PC-9 (cell line): ENCODE results near the gene DPYD. TPM values are rescaled to one million over a fixed set of nuclear protein-coding genes. Genes with fewer than 3 reads are reported as not detected.

Experiments used
- BruUV-seq: library from RNA; stranded (reverse); fragments of 400-500 nt; replicated peaks from 2 replicates; lab custom pipeline; 2021; lab: Mats Ljungman, UMichigan
- CTCF ChIA-PET: fragments of 300-600 bp; sonication (Branson Sonifier 250); formaldehyde crosslinking; loops from one replicate; lab custom pipeline; 2022; ENCODE audit warnings: antibody characterized with exemption; lab: Charles Lee
- POLR2A ChIA-PET: fragments of 300-600 bp; sonication (Branson Sonifier 250); formaldehyde crosslinking; loops from one replicate; lab custom pipeline; 2022; ENCODE audit warnings: antibody characterized with exemption; ENCODE audit not compliant: unreplicated experiment; lab: Charles Lee
- DNase-seq, 2 experiments: peaks; one replicate each; pipeline versions ENCODE4 v3.0.0 to v3.0.0-alpha.2; 2015 to 2022; ENCODE audit warnings: mixed read lengths in 1 of 2
- H2AFZ ChIP-seq: fragments of 200-600 bp; sonication (generic); 2 replicates; pipeline ENCODE4 v1.8.1; 2017; ENCODE audit warnings: antibody characterized with exemption
- H3F3A ChIP-seq: fragments of 200-600 bp; sonication (generic); 2 replicates; pipeline ENCODE4 v1.8.1; 2017; ENCODE audit warnings: antibody characterized with exemption, mild to moderate bottlenecking, low read depth; ENCODE audit not compliant: insufficient read depth
- H3K27ac ChIP-seq: fragments of 200-600 bp; sonication (generic); 2 replicates; pipeline ENCODE4 v1.6.1; 2016; ENCODE audit warnings: mixed run types
- H3K27me3 ChIP-seq: fragments of 200-600 bp; sonication (generic); 2 replicates; pipeline ENCODE4 v1.6.1; 2016; ENCODE audit warnings: low read depth, mixed run types; ENCODE audit not compliant: insufficient read depth
- H3K36me3 ChIP-seq: fragments of 200-600 bp; sonication (generic); 2 replicates; pipeline ENCODE4 v1.6.1; 2016; ENCODE audit warnings: low read depth, mixed run types
- H3K4me1 ChIP-seq: fragments of 200-600 bp; sonication (generic); replicated peaks from 2 replicates; pipeline ENCODE4 v1.6.1; 2016; ENCODE audit warnings: mixed run types; ENCODE audit not compliant: insufficient read depth
- H3K4me2 ChIP-seq: fragments of 200-600 bp; sonication (generic); 2 replicates; pipeline ENCODE4 v1.6.1; 2017; ENCODE audit warnings: mixed run types
- H3K4me3 ChIP-seq: fragments of 200-600 bp; sonication (generic); 2 replicates; pipeline ENCODE4 v1.6.1; 2016; ENCODE audit warnings: mixed run types
- H3K79me2 ChIP-seq: fragments of 200-600 bp; sonication (generic); 2 replicates; pipeline ENCODE4 v1.6.1; 2017; ENCODE audit warnings: low read depth, mixed run types
- H3K9me2 ChIP-seq: fragments of 200-600 bp; sonication (generic); 2 replicates; pipeline ENCODE4 v1.8.1; 2017; ENCODE audit warnings: mild to moderate bottlenecking; ENCODE audit not compliant: insufficient read depth
- H3K9me3 ChIP-seq: fragments of 200-600 bp; sonication (generic); 2 replicates; pipeline ENCODE4 v1.8.1; 2016; ENCODE audit warnings: low read depth; ENCODE audit not compliant: insufficient read depth
- H4K20me1 ChIP-seq: fragments of 200-600 bp; sonication (generic); 2 replicates; pipeline ENCODE4 v1.8.1; 2017; ENCODE audit not compliant: insufficient read depth
- EZH2 ChIP-seq: fragments of 200-600 bp; sonication (generic); IDR thresholded peaks from 2 replicates; pipeline ENCODE4 v1.8.0; 2017; ENCODE audit warnings: antibody characterized with exemption, low read depth
- intact Hi-C: fragments of 100-400 bp; cut with micrococcal nuclease; formaldehyde crosslinking; loops from one replicate; pipeline ENCODE4 v1.10.0; 2022; ENCODE audit not compliant: unreplicated experiment
- total RNA-seq: library from RNA; stranded (reverse); gene quantifications from 2 replicates; pipeline ENCODE4 v1.2.3, GENCODE V29; 2021
- TF ChIP-seq, protein P1 (sequence below): fragments of 200-600 bp; sonication (generic); conservative IDR thresholded peaks from 2 replicates; pipeline ENCODE4 v1.6.1; 2017; ENCODE audit warnings: mixed run types, antibody characterized with exemption, mild to moderate bottlenecking, moderate library complexity

DPYD gene
- total RNA-seq, 1 experiment from 2014 or later: 24.1 TPM

DNA sequence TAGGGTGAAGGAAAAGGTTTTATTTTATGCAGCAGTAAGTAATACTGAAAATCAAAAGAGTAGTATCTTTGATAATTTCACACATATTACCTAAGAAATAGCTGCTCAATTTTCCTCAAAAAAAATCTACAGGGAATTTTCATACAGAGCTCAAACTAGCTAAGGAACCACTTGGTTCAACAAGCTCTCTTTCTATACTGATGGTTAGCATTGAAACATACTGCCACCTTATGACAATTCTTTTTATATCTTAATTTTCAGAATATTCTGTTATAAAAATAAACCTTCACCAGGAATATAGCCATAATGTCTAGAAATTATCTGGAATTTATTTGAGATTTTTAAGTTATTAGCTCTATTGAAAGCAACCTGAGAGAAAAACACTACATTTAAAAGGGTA is 142.1 kb downstream of the DPYD start:
- no peak overlapping the region for H3K4me3 ChIP-seq
- H4K20me1 ChIP-seq: no peaks in the 10 kb centered on the region
- H3K27ac ChIP-seq: no peak overlapping the region
- H3K36me3 ChIP-seq: no peaks in the 10 kb centered on the region
- no TSS peak for BruUV-seq
- no peak overlapping the region for H2AFZ ChIP-seq
- intact Hi-C loops: no loop called here
- no peaks in the 10 kb centered on the region for H3K4me1 ChIP-seq
- DNase-seq: no peak
- no peaks in the 10 kb centered on the region for H3K9me3 ChIP-seq
- ChIA-PET CTCF (no interaction called here), POLR2A (interaction anchor here (0.9 kb wide), 1 partner anchor 263 kb away, joined by 3 read pairs; no protein-coding TSS in a partner anchor)
- no peaks in the 10 kb centered on the region for H3K27me3 ChIP-seq
- H3F3A ChIP-seq: no peaks in the 10 kb centered on the region
- peaks cover 8% of the 10 kb centered on the region; the same call in 1 of the 2 replicates for H3K9me2 ChIP-seq
- H3K79me2 ChIP-seq: no peaks in the 10 kb centered on the region
- H3K4me2 ChIP-seq: no peak overlapping the region
- TF ChIP-seq, protein P1, sequence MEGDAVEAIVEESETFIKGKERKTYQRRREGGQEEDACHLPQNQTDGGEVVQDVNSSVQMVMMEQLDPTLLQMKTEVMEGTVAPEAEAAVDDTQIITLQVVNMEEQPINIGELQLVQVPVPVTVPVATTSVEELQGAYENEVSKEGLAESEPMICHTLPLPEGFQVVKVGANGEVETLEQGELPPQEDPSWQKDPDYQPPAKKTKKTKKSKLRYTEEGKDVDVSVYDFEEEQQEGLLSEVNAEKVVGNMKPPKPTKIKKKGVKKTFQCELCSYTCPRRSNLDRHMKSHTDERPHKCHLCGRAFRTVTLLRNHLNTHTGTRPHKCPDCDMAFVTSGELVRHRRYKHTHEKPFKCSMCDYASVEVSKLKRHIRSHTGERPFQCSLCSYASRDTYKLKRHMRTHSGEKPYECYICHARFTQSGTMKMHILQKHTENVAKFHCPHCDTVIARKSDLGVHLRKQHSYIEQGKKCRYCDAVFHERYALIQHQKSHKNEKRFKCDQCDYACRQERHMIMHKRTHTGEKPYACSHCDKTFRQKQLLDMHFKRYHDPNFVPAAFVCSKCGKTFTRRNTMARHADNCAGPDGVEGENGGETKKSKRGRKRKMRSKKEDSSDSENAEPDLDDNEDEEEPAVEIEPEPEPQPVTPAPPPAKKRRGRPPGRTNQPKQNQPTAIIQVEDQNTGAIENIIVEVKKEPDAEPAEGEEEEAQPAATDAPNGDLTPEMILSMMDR: peak; percentile 42; the same call in 1 of the 2 replicates
- no peak for TF ChIP-seq EZH2

DNA sequence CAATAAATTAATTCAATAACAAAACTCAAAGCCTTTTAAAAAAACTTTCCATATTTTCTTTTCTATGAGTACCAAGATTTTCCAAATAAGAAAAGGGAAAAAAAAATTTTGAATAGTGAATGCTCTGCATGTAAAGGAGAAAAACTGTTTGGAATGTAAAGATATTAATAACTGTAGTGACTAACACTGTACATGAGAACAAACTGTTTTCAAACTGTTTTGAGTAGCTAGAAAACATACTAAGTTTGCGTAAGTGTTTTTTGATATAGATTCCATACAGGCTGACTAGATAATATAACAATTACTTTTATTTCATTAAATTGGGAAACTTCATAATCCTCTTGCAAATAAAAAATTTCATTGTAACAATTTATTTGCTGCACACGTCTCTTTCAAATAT is 150.5 kb downstream of the DPYD start:
- TF ChIP-seq, protein P1: no peak
- TF ChIP-seq EZH2: no peak
- no peaks in the 10 kb centered on the region for H3K9me3 ChIP-seq
- no peaks in the 10 kb centered on the region for H3K79me2 ChIP-seq
- H3K9me2 ChIP-seq: no peaks in the 10 kb centered on the region; the same call in 1 of the 2 replicates
- no peak overlapping the region for H2AFZ ChIP-seq
- no peak overlapping the region for H3K27ac ChIP-seq
- no peaks in the 10 kb centered on the region for H3K4me1 ChIP-seq
- no peak for DNase-seq
- H4K20me1 ChIP-seq: no peaks in the 10 kb centered on the region
- intact Hi-C loops: no loop called here
- CTCF ChIA-PET: no interaction called here
- no peaks in the 10 kb centered on the region for H3F3A ChIP-seq
- no peaks in the 10 kb centered on the region for H3K36me3 ChIP-seq
- no peak overlapping the region for H3K4me3 ChIP-seq
- BruUV-seq: no TSS peak
- POLR2A ChIA-PET: interaction anchor here (0.7 kb wide), 1 partner anchor 805 kb away, joined by 3 read pairs; no protein-coding TSS in a partner anchor
- H3K27me3 ChIP-seq: no peaks in the 10 kb centered on the region
- no peak overlapping the region for H3K4me2 ChIP-seq

DNA sequence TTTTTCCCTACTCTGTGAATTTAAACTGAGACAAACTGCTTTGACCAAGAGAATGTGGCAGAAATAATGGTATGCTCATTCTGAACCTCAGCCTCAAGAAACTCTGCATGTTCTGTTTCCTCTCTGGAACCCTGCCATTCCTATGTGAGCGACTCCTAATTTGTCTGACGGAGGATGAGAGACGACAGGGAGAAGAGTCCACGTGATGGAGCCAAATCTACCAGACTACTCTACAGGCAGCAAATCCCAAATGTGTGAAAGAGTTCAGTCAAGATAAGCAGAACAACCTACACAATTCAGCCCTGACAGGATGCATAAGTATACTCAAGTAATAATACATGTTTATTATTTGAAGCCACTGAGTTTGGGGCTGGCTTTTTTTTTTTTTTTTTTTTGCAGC is 153.5 kb downstream of the DPYD start:
- H2AFZ ChIP-seq: no peak overlapping the region
- H3K79me2 ChIP-seq: no peaks in the 10 kb centered on the region
- no peak for DNase-seq
- H3K9me2 ChIP-seq: no peaks in the 10 kb centered on the region; the same call in 1 of the 2 replicates
- H3K36me3 ChIP-seq: no peaks in the 10 kb centered on the region
- TF ChIP-seq, protein P1: no peak
- no peak for TF ChIP-seq EZH2
- no peaks in the 10 kb centered on the region for H3K9me3 ChIP-seq
- H3K4me1 ChIP-seq: no peaks in the 10 kb centered on the region
- BruUV-seq: no TSS peak
- no peak overlapping the region for H3K4me3 ChIP-seq
- intact Hi-C loops: no loop called here
- ChIA-PET POLR2A (no interaction called here), CTCF (no interaction called here)
- no peak overlapping the region for H3K4me2 ChIP-seq
- no peak overlapping the region for H3K27ac ChIP-seq
- no peaks in the 10 kb centered on the region for H4K20me1 ChIP-seq
- no peaks in the 10 kb centered on the region for H3F3A ChIP-seq
- no peaks in the 10 kb centered on the region for H3K27me3 ChIP-seq
